ENCODE data around the gene PSME4. TPM values are rescaled to one million over a fixed set of nuclear protein-coding genes. Genes with fewer than 3 reads are reported as not detected.

PSME4 gene
- 10 to 100 TPM; 51.8 to 56.0 TPM for total RNA-seq

- Mint-ChIP-seq H3K4me1 (peaks cover 31% of the 10 kb centered on the region), H3K4me3 (peak within 1 kb of the TSS; percentile 91), H3K36me3 (peaks cover 18% of the 10 kb centered on the region), H3K9me3 (no peaks in the 10 kb centered on the region), H3K27me3 (no peaks in the 10 kb centered on the region), H3K27ac (peak within 1 kb of the TSS; percentile 93)
- DNase-seq, result peak; percentile 95
These were observed at the start of gene PSME4 for GRCh38 chr2:53970724-53971602. Gene PSME4, minus strand, starts transcription at chr2:53970993. Its CDS starts 209 bp downstream, at chr2:53970784.

GRCh38 chr2:54015798-54016699 lies 45.3 kb upstream of the PSME4 start:
- Mint-ChIP-seq H3K27me3 (no peaks in the 10 kb centered on the region), H3K4me3 (no peak overlapping the region), H3K9me3 (peaks cover 5% of the 10 kb centered on the region), H3K36me3 (peaks cover 20% of the 10 kb centered on the region), H3K4me1 (peaks cover 23% of the 10 kb centered on the region), H3K27ac (no peak overlapping the region)
- DNase-seq, result no peak

GRCh38 chr2:54013996-54014395 lies 43.2 kb upstream of the PSME4 start:
- Mint-ChIP-seq H3K27ac (peak overlapping the region; percentile 58), H3K27me3 (no peaks in the 10 kb centered on the region), H3K36me3 (peaks cover 13% of the 10 kb centered on the region), H3K4me3 (peak overlapping the region; percentile 43), H3K4me1 (peaks cover 23% of the 10 kb centered on the region), H3K9me3 (no peaks in the 10 kb centered on the region)
- DNase-seq, result no peak

DNA sequence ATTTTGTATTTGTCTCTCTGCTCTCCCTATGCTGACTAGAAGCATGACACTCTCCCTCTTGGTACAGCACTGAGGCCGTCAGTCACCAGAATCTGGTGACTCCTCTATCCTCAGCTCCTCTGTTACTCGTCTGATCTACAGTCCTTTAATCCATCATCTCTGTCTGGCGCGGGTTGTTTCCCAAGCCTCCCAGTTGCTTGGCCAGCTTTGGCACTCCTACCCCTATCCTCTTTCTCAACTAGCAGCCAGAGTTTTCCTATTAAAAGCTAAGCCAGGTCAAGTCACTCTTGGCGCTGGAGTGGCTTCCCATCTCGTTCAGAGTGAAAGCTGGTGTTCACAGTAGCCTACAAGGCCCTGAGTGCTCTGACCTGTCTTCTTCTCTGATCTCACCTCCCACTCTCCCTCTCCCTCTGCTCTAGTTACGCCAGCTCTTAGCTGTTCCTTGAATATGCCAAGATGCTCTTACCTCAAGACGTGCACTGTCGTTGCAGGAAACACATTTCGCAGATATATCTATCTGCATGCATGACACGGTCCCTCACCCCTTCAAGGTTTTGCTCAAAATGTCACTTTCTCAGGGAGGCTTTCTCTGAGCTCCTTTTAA lies 41.8 kb upstream of the PSME4 start:
- H3K36me3 Mint-ChIP-seq, result peaks cover 7% of the 10 kb centered on the region
- H3K27me3 Mint-ChIP-seq, result no peaks in the 10 kb centered on the region
- H3K9me3 Mint-ChIP-seq, result no peaks in the 10 kb centered on the region
- no peak for DNase-seq
- H3K4me3 Mint-ChIP-seq, result no peak overlapping the region
- H3K27ac Mint-ChIP-seq, result peak overlapping the region; percentile 18
- peaks cover 26% of the 10 kb centered on the region for H3K4me1 Mint-ChIP-seq

- peaks cover 5% of the 10 kb centered on the region for H3K36me3 Mint-ChIP-seq
- peaks cover 25% of the 10 kb centered on the region for H3K4me1 Mint-ChIP-seq
- DNase-seq, result no peak
- H3K9me3 Mint-ChIP-seq, result no peaks in the 10 kb centered on the region
- H3K27ac Mint-ChIP-seq, result no peak overlapping the region
- H3K27me3 Mint-ChIP-seq, result no peaks in the 10 kb centered on the region
- no peak overlapping the region for H3K4me3 Mint-ChIP-seq
These were observed 38.8 kb upstream of the PSME4 start for GRCh38 chr2:54009549-54009948.

DNA sequence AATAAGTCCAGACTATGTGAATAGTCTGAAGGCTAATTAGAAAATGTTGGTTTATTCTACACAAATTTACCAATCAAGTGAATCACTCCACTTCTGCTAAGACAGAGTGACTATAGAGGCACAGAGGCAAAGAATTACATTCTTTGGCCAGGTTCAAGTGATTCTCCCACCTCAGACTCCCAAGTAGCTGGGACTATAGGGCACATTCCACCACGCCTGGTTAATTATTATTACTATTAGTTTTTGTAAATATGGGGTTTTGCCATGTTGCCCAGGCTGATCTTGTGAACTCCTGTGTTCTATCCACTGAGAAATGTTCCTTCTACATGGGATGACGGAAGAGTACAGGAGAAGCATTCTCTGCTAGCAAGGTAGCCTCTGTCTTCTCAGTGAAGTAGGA lies 37.6 kb upstream of the PSME4 start:
- Mint-ChIP-seq H3K36me3 (peaks cover 3% of the 10 kb centered on the region), H3K4me3 (no peak overlapping the region), H3K9me3 (no peaks in the 10 kb centered on the region), H3K4me1 (peaks cover 16% of the 10 kb centered on the region), H3K27ac (no peak overlapping the region), H3K27me3 (no peaks in the 10 kb centered on the region)
- DNase-seq, result no peak

DNA sequence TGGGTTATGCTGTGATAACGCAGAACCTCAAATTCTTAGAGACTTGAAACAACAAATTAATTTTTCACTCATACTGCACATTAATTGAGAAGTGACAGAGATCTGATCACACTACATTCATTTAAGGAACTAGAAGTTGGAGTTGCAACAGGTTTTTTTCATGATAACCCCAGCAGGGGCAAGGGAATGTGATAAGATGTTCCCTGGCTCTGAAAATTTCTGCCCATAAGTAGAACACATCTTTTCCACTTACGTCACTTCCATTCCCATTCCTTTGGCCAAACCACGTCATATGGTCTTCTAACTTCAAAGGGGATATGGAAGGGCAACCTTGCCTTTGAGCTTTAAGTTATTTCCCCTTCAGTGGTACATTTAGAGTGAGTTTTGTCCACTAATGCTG lies 29.7 kb upstream of the PSME4 start:
- H3K9me3 Mint-ChIP-seq, result no peaks in the 10 kb centered on the region
- peaks cover 1% of the 10 kb centered on the region for H3K36me3 Mint-ChIP-seq
- no peak overlapping the region for H3K4me3 Mint-ChIP-seq
- peaks cover 7% of the 10 kb centered on the region for H3K4me1 Mint-ChIP-seq
- no peak for DNase-seq
- H3K27me3 Mint-ChIP-seq, result no peaks in the 10 kb centered on the region
- H3K27ac Mint-ChIP-seq, result no peak overlapping the region

DNA sequence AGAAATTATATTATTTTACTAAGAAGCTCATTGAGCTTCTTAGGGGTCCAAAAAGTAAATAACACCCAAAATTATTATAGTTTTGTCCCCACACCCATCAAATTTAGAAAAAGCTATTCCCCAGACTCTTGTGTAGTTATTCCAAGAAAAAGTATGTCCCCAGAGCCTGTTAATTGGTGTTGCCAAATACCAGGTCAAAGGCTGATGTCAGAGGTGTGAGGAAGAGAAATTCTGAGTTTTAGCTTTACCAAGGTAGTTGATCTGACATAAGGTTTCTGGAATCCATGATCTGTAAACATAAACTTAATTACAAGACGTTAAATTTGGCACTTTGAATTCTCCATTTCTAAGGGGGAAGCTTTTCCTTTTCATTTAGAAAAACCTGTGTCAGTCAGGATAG lies 29.3 kb upstream of the PSME4 start:
- Mint-ChIP-seq H3K36me3 (peaks cover 1% of the 10 kb centered on the region), H3K27me3 (no peaks in the 10 kb centered on the region), H3K9me3 (no peaks in the 10 kb centered on the region), H3K4me1 (peaks cover 7% of the 10 kb centered on the region), H3K4me3 (no peak overlapping the region), H3K27ac (no peak overlapping the region)
- DNase-seq, result no peak

GRCh38 chr2:53998834-53999233 lies 28.0 kb upstream of the PSME4 start:
- DNase-seq, result no peak
- H3K4me3 Mint-ChIP-seq, result no peak overlapping the region
- no peak overlapping the region for H3K27ac Mint-ChIP-seq
- H3K27me3 Mint-ChIP-seq, result no peaks in the 10 kb centered on the region
- H3K36me3 Mint-ChIP-seq, result peaks cover 1% of the 10 kb centered on the region
- no peaks in the 10 kb centered on the region for H3K9me3 Mint-ChIP-seq
- H3K4me1 Mint-ChIP-seq, result peaks cover 15% of the 10 kb centered on the region

- Mint-ChIP-seq H3K27ac (peak overlapping the region; percentile 86), H3K9me3 (peaks cover 5% of the 10 kb centered on the region), H3K4me3 (peak overlapping the region; percentile 64), H3K4me1 (peaks cover 22% of the 10 kb centered on the region), H3K27me3 (no peaks in the 10 kb centered on the region), H3K36me3 (peaks cover 11% of the 10 kb centered on the region)
- DNase-seq, result no peak
These were observed 24.3 kb upstream of the PSME4 start for GRCh38 chr2:53994818-53995808.

DNA sequence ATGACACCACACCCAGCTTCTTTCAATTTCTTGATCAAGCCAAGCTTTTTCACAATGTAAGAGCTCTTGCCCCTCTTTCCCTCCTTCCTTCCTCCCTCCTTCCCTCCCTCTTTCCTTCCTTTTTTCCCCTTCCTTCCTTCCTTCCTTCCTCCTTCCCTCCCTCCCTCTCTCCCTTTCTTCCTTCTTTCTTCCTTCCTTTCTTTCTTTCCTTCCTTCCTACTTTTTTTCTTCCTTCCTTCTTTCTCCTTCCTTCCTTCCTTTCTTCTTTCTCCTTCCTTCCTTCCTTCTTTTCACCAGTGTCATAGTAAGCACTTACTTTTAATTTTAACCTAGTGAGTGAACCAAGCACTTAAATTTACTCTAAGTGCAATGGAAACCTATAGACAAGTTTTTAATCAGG lies 21.2 kb upstream of the PSME4 start:
- H3K4me1 Mint-ChIP-seq, result peaks cover 28% of the 10 kb centered on the region
- H3K27me3 Mint-ChIP-seq, result no peaks in the 10 kb centered on the region
- DNase-seq, result no peak
- H3K4me3 Mint-ChIP-seq, result no peak overlapping the region
- H3K36me3 Mint-ChIP-seq, result peaks cover 11% of the 10 kb centered on the region
- H3K9me3 Mint-ChIP-seq, result peaks cover 5% of the 10 kb centered on the region
- H3K27ac Mint-ChIP-seq, result no peak overlapping the region

GRCh38 chr2:53989210-53989862 lies 18.5 kb upstream of the PSME4 start:
- H3K27ac Mint-ChIP-seq, result no peak overlapping the region
- no peak overlapping the region for H3K4me3 Mint-ChIP-seq
- peaks cover 5% of the 10 kb centered on the region for H3K9me3 Mint-ChIP-seq
- DNase-seq, result no peak
- H3K27me3 Mint-ChIP-seq, result no peaks in the 10 kb centered on the region
- H3K4me1 Mint-ChIP-seq, result peaks cover 26% of the 10 kb centered on the region
- H3K36me3 Mint-ChIP-seq, result peaks cover 13% of the 10 kb centered on the region

DNA sequence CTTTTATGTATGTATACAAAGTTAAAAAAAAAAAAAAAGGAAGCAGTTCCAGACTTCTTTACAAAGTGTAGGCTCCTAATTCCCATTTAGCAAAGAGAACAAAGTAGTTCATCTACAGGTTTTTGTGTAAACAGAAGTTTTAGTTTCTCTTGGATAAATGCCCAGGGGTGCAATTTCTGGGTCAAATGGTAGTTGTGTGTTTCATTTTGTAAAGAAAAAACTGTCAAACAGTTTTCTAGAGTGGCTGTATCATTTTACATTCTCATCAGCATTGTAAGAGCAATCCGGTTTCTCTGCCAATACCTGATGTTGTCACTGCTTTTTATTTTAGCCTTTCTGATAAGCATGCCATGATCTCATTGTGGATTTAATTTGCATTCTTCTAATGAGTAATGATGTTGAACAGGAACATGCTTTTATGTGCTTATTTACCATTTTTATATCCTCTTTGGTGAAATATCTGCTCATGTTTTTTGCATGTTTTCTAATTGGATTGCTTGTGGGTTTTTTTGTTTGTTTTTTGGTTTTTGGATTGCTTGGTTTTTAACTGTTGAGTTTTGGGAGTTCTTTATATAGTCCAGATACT lies 16.6 kb upstream of the PSME4 start:
- H3K27me3 Mint-ChIP-seq, result no peaks in the 10 kb centered on the region
- peaks cover 20% of the 10 kb centered on the region for H3K4me1 Mint-ChIP-seq
- DNase-seq, result no peak
- peaks cover 3% of the 10 kb centered on the region for H3K9me3 Mint-ChIP-seq
- no peak overlapping the region for H3K4me3 Mint-ChIP-seq
- peak overlapping the region; percentile 28 for H3K27ac Mint-ChIP-seq
- H3K36me3 Mint-ChIP-seq, result peaks cover 16% of the 10 kb centered on the region

Measured in activated naive CD8-positive, alpha-beta T cell treated with anti-CD3 and anti-CD28 coated beads for 36 hours (primary cell).